ENCODE results near the gene TEDDM1. TPM values are rescaled to one million over a fixed set of nuclear protein-coding genes. Genes with fewer than 3 reads are reported as not detected.
A peak's percentile ranks its signal among the peaks of the same experiment; 100 is the strongest.

The TEDDM1 gene
- total RNA-seq, 1 donor from 2014 or later: not detected

- Histone ChIP-seq H3K36me3 (peaks cover 0 to 92% of the 10 kb centered on the region in 2 donors), H3K27ac (peak overlapping the region; percentile 97), H3K4me1 (peaks cover 69% of the 10 kb centered on the region), H3K9me3 (no peaks in the 10 kb centered on the region), H3K4me3 (peak overlapping the region in 1 of 2 donors; percentile 88), H3K27me3 (no peaks in the 10 kb centered on the region)
- DNase-seq (ENCODE audit: extremely low spot score in 2 of 2): no peak
- TF ChIP-seq POLR2AphosphoS5 (IDR thresholded peaks at IDR 0.05; ENCODE audit: insufficient read depth in 1 of 2, low read depth in 1 of 2) (no peak), POLR2A (IDR thresholded peaks at IDR 0.05) (no peak), CTCF (IDR thresholded peaks at IDR 0.05) (no peak)
- intact Hi-C loops (cut with DNase I): no loop called here
These were observed 14.3 kb downstream of the TEDDM1 start for GRCh38 chr1:182385885-182386853.

GRCh38 chr1:182384387-182384960 lies 16.0 kb downstream of the TEDDM1 start:
- H3K27ac ChIP-seq: no peak overlapping the region
- DNase-seq (ENCODE audit: extremely low spot score in 2 of 2): no peak
- intact Hi-C loops (cut with DNase I): no loop called here

GRCh38 chr1:182383934-182384333 lies 16.5 kb downstream of the TEDDM1 start:
- H3K4me3 ChIP-seq: no peak overlapping the region

More at GRCh38 chr1:182384387-182384960, 16.0 kb downstream of the TEDDM1 start:
- no peaks in the 10 kb centered on the region for H3K9me3 ChIP-seq
- TF ChIP-seq CTCF (IDR thresholded peaks at IDR 0.05): no peak
- TF ChIP-seq POLR2A (IDR thresholded peaks at IDR 0.05): no peak
- peak in 1 of 2 donors; percentile 55 for TF ChIP-seq POLR2AphosphoS5 (IDR thresholded peaks at IDR 0.05; ENCODE audit: insufficient read depth in 1 of 2, low read depth in 1 of 2)
- peaks cover 0 to 78% of the 10 kb centered on the region in 2 donors for H3K36me3 ChIP-seq
- no peak overlapping the region for H3K4me3 ChIP-seq
- no peaks in the 10 kb centered on the region for H3K27me3 ChIP-seq
- peaks cover 71% of the 10 kb centered on the region for H3K4me1 ChIP-seq

GRCh38 chr1:182383037-182383661 lies 17.3 kb downstream of the TEDDM1 start:
- DNase-seq (ENCODE audit: extremely low spot score in 2 of 2): no peak
- no peaks in the 10 kb centered on the region for H3K9me3 ChIP-seq
- peaks cover 65% of the 10 kb centered on the region for H3K4me1 ChIP-seq
- no peak overlapping the region for H3K4me3 ChIP-seq
- H3K27me3 ChIP-seq: no peaks in the 10 kb centered on the region
- TF ChIP-seq POLR2A (IDR thresholded peaks at IDR 0.05) (no peak), CTCF (IDR thresholded peaks at IDR 0.05) (no peak), POLR2AphosphoS5 (IDR thresholded peaks at IDR 0.05; ENCODE audit: insufficient read depth in 1 of 2, low read depth in 1 of 2) (no peak)
- peaks cover 0 to 65% of the 10 kb centered on the region in 2 donors for H3K36me3 ChIP-seq
- intact Hi-C loops (cut with DNase I): no loop called here
- peak overlapping the region; percentile 1 for H3K27ac ChIP-seq

More at GRCh38 chr1:182383934-182384333, 16.5 kb downstream of the TEDDM1 start:
- Histone ChIP-seq H3K9me3 (no peaks in the 10 kb centered on the region), H3K27me3 (no peaks in the 10 kb centered on the region), H3K27ac (no peak overlapping the region), H3K4me1 (peaks cover 71% of the 10 kb centered on the region), H3K36me3 (peaks cover 0 to 73% of the 10 kb centered on the region in 2 donors)
- intact Hi-C loops (cut with DNase I): no loop called here
- no peak for DNase-seq (ENCODE audit: extremely low spot score in 2 of 2)
- no peak for TF ChIP-seq POLR2AphosphoS5 (IDR thresholded peaks at IDR 0.05; ENCODE audit: insufficient read depth in 1 of 2, low read depth in 1 of 2)
- TF ChIP-seq POLR2A (IDR thresholded peaks at IDR 0.05): no peak
- TF ChIP-seq CTCF (IDR thresholded peaks at IDR 0.05): no peak
